Stomach (tissue), 4 donors: Measurements from ENCODE around the gene MTMR12.

Experiments
- CTCF ChIP-seq, 7 experiments: fragments of 450-650 bp in 4 of 7; fragments of 200-600 bp in 3 of 7; sonication (generic) in 3 of 7; IDR thresholded peaks; one replicate each; pipeline ENCODE4 v1.5.1; 2016 to 2019; ENCODE audit warnings: antibody characterized with exemption in 7 of 7, control low read depth in 2 of 7, mild to moderate bottlenecking in 1 of 7
- POLR2AphosphoS5 ChIP-seq, 3 donors: sonication (generic); formaldehyde crosslinking; IDR thresholded peaks; one replicate each; pipeline ENCODE4 v1.6.1; 2016; ENCODE audit warnings: antibody characterized with exemption in 3 of 3

- TF ChIP-seq POLR2AphosphoS5 (IDR thresholded peaks at IDR 0.05) (no peak), CTCF (IDR thresholded peaks at IDR 0.05) (no peak)
Observed at GRCh38 chr5:32272746-32273145, 40.0 kb downstream of the MTMR12 start.
